ENCODE measurements around the gene PXDN.

DNA sequence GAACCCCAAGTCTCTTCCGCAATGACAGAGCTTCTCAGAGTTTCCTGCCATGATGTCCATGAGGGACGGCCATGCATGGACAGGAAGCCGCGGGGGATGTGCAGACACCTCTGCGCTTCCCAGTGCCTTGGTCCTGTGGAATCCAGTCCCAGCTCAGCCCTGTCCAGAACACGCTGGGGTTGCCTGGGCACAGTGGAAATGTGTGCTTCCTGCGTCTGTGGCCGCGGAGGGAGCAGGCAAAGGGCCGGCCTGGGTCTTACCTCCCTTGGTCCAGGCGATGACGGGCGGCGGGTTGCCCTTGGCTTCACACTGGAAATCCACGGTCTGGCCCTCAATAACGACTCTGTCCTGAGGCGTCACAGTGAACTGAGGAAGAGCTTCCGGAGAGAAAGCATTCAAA lies 79.6 kb downstream of the PXDN start:
- TF ChIP-seq EZH2 (IDR thresholded peaks at IDR 0.05) (no peak), FOXP2 (optimal IDR thresholded peaks at IDR 0.05; ENCODE audit: control extremely low read depth, extremely low read length, insufficient read depth) (no peak)
